HepG2 (cell line): ENCODE results near the gene EIF6.

Experiments used
- MXD4 ChIP-seq: IDR thresholded peaks from 2 replicates; pipeline ENCODE4 v1.6.1; 2016; ENCODE audit warnings: mild to moderate bottlenecking, missing biosample characterization, missing genetic modification reagents
- STAG1 ChIP-seq: sonication (generic); formaldehyde crosslinking; IDR thresholded peaks from 2 replicates; pipeline ENCODE4 v1.4.0; 2020; ENCODE audit warnings: missing genetic modification reagents

GRCh38 chr20:35293303-35294292 is 9.0 kb upstream of the EIF6 start:
- TF ChIP-seq STAG1 (CRISPR knock-in tag) (no peak), MXD4 (no peak)
